ENCODE data around the gene EPHA3.

Gene EPHA3

GRCh38 chr3:89362496-89362895 is 255.1 kb downstream of the EPHA3 start:
- no peak for DNase-seq (ENCODE audit: low spot score)

GRCh38 chr3:89363171-89363570 is 255.8 kb downstream of the EPHA3 start:
- DNase-seq (ENCODE audit: low spot score) = no peak

- DNase-seq (ENCODE audit: low spot score) = no peak
These were observed 256.9 kb downstream of the EPHA3 start for GRCh38 chr3:89364314-89364713.

- no peak for DNase-seq (ENCODE audit: low spot score)
These were observed 259.7 kb downstream of the EPHA3 start for GRCh38 chr3:89367166-89367565.

DNA sequence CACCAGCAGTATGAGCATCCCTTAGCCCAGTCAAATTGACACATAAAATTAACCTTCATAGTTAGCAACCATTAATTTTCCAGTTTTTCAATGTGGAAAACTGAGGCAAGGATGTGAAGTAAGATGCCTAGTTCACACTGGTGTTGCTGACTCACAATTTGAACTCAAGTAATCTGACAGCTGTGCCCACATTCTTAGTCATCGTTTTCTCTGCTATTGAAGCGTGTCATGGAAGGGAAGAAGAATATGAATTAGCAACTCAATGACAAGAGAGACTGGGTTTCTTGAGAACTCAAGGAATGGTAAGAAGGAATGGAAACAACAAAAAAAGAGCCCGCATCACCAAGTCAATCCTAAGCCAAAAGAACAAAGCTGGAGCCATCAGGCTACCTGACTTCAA is 261.4 kb downstream of the EPHA3 start:
- DNase-seq (ENCODE audit: low spot score) = no peak

DNA sequence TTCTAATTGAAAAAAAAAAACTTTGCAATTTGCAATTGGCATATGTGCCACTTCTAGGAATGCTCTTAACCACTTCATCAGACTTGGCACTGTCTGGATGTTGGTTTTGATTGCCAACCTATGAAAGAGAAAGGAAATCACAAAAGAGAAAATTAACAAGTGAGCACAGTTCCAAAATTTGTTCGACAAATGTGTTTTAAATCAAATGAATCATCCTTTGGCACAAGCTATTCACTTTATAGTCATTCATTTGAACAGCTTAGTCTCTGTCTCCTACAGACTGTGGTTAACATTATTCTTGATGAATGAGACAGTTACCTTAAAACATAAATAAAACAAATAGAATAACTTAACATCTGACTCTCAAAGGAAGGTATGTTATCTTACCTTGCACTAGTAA is 265.0 kb downstream of the EPHA3 start:
- DNase-seq (ENCODE audit: low spot score) = no peak

GRCh38 chr3:89373434-89373833 is 266.0 kb downstream of the EPHA3 start:
- peak; percentile 13 for DNase-seq (ENCODE audit: low spot score)

GRCh38 chr3:89375451-89375850 is 268.0 kb downstream of the EPHA3 start:
- DNase-seq (ENCODE audit: low spot score) = no peak

- no peak for DNase-seq (ENCODE audit: low spot score)
These were observed 272.6 kb downstream of the EPHA3 start for GRCh38 chr3:89380016-89380415.

DNA sequence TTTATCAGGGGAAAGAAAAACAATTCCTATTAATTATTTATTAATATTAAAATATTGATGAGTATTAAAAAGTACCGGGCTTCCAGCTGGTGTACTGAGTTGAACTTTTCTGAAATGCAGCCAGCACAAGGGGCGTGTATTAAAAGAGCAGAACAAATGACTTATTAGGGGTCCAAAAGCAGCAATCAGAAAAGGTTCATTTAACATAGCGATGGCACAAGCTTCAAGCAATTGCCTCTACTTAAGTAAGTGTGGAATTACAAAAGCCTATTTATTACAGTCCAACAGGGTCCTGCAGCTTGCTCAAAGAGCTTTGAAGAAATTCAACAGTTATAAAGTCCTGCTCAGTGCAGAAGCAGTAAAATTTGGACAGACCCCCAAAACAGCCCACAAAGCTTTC is 285.6 kb downstream of the EPHA3 start:
- no peak for DNase-seq (ENCODE audit: low spot score)

- DNase-seq (ENCODE audit: low spot score) = no peak
These were observed 288.0 kb downstream of the EPHA3 start for GRCh38 chr3:89395456-89395855.

DNA sequence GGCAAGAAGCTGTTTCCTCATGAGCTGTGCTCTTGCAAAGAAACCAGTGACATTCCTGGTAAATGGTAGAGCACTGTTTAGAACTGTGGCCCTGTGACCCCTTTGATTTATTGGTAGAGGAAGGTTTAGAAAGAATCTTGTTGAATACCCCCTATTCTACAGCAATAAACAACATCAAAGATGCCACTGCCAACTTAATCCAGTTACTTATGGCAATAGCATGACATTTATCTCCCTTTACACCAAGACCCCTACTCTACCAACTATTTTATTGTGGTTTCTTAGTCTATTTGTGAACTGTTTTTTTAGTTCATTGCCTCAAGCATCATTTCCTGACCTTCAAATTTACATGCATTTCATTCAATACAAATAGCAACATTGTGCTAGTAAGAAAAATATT is 288.6 kb downstream of the EPHA3 start:
- DNase-seq (ENCODE audit: low spot score) = no peak

DNA sequence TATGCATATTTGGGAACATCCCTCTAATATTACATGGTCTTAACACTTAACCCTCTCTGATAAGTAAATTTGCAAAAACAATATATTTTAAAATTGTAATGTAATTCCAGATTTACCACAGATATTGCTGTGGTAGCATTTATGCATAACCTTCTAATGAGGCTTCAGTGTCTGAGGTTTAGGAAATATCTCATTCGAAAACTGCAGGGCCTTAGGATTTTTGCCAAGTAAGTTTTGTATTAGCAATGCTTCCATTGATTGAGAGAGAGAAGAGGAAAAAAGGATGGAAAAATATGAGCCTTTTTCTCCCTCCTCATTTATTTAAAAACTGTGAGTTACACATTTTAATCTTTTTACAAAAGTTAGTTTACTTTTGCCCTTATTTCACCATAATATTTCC is 294.6 kb downstream of the EPHA3 start:
- no peak for DNase-seq (ENCODE audit: low spot score)

DNA sequence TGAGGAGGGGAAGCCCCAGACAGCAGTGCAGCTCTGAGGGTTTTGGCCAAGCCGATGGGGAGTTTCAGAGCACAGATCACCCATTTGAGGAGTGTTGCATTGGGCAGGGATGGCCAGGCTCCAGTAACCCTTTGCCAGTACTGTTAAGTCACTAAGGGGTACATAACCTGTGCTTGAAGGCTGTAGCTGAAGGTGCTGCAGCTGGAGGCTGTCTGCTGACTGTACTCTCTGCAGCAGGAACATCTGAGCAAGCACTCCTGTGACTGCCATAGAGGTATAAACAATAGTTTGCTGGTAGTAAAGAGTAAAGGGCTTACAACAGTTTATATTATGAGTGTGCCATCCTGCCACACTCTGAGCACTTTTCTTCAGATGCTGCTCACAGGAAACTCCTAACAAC is 297.8 kb downstream of the EPHA3 start:
- DNase-seq (ENCODE audit: low spot score) = no peak

DNA sequence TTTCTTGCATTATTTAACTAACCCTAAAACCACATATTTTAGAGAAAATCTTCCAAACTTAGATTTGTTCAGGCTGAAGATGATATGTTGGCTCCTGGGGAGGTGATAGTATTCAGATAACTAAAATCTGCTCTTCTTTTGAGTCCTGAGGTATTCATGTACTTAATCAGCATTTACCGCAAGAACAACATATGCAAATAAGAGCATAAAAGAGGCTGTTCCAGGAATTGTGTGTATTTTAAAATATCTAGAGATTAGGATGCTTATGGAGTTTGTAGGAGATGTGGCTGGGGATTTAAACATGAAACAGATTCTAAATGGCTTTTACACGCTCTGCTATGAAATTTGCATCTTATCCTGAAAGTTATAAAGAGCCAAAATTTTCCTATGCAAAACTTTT is 298.2 kb downstream of the EPHA3 start:
- no peak for DNase-seq (ENCODE audit: low spot score)

DNA sequence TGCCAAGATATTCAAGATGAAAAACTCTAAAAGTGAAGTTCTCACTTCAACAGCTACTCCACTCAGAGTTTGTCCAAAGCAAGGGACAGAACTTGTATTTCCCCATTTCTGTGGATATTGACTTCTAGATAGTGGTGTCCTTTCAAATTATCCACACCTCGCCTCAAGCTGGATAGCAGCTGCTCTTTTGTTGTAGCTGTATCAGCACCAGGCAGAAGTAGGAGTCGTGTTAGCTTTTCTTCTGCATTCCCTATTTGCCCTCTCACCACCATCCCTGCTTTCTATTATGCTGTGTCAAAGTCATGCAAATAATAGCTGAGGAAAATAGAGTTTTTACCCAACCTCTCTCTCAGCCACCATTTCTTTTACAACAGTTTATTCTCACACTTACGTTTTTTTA is 303.8 kb downstream of the EPHA3 start:
- no peak for DNase-seq (ENCODE audit: low spot score)

GRCh38 chr3:89414270-89414669 is 306.8 kb downstream of the EPHA3 start:
- no peak for DNase-seq (ENCODE audit: low spot score)

- DNase-seq (ENCODE audit: low spot score) = no peak
These were observed 312.3 kb downstream of the EPHA3 start for GRCh38 chr3:89419647-89420241.

- DNase-seq (ENCODE audit: low spot score) = no peak
These were observed 318.6 kb downstream of the EPHA3 start for GRCh38 chr3:89426060-89426459.

GRCh38 chr3:89434621-89435380 is 327.4 kb downstream of the EPHA3 start:
- no peak for DNase-seq (ENCODE audit: low spot score)

DNA sequence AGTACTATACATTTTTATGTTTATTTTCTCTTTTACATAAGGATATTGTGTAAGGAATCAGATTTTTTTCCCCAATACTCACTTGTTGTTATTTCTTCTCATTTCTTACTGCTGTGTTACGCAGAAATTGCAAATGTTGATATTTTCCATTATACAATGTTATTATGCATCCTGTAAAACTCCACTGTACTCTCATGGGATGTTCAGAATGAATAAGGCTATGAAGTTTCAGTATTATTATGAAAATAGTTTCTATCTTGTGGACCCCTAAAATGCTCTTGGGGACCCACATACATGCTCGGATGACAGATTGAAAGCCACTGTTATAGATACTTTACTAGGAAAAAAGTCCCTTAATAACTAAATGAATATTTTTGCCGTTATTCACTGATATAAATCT is 329.4 kb downstream of the EPHA3 start:
- DNase-seq (ENCODE audit: low spot score) = no peak

- DNase-seq (ENCODE audit: low spot score) = no peak
These were observed 333.0 kb downstream of the EPHA3 start for GRCh38 chr3:89440386-89440785.

DNA sequence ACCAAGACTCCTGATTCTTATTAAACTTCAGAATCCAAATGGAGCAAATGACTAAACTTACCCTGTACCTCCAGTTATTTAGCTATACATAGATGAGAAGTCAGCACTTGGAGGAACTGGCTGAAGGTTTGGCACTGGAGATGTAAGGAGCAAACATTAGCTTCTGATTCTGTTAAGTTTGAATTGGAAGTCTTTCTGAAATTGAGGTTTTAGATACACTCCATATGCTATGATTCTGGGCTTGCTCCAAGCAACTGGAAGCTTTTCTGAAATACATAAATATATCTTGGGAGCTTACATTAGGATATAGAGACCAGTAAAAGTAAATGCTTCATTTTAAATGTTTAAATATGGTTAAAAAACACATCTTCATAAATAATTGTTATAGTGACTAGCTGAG is 333.7 kb downstream of the EPHA3 start:
- DNase-seq (ENCODE audit: low spot score) = no peak

DNA sequence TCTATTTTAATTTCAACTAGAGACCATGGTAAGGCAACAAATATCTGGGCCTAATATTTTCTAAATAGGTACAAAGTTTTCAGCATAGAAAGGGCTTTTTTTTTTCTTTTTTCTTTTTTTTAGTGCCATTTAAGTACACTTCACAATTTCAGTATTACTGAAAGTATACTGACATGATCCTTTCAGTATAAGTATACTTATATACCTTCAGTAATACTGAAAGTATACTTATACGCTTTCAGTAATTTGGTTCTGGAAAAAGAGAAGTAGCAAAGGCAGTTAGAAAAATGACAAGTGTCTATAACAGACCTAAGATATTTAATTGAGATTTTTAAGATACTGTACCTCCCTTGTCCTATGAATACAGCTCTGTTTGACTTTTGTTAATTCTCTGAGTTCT is 339.2 kb downstream of the EPHA3 start:
- no peak for DNase-seq (ENCODE audit: low spot score)

All from iPS-NIHi11 (cell line).